GM19035 (cell line): ENCODE data around the gene KIAA0753.

Experiments
- ATAC-seq: cut with Tn5 transposase; IDR thresholded peaks from one replicate; pipeline ENCODE4 v1.9.1; 2021; ENCODE audit not compliant: unreplicated experiment

Gene KIAA0753

DNA sequence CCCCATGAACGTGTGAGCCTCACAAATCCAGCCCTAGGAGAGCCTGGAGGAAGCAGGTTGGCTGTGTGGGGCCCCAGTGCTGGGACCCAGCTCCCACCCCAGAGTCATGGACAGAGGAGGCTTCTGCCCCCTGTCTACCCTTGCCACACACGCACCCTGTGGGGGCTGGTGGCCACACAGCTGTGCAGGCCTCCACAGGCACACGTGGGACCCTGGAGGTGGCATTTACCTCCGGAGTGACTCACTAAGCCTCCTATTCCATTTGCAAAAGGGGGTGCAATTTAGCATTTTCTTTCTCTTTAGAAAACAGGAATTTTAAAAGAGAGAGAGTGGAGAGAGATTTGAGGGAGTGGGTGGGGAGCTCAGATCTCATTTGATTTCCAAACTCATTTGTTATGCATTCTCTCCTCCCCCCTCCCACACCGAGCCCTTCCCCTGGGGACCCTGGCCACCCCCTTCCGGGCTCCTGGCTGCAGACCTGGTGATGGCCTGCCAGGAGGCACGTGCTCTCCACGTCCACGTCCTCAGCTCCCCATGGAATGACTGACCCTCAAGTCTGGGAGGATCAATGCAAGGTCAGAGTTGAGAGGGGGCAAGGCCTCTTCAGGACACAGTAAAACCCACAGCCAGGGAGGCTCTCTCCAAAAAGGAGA lies 91.0 kb downstream of the KIAA0753 start:
- ATAC-seq, result no peak

DNA sequence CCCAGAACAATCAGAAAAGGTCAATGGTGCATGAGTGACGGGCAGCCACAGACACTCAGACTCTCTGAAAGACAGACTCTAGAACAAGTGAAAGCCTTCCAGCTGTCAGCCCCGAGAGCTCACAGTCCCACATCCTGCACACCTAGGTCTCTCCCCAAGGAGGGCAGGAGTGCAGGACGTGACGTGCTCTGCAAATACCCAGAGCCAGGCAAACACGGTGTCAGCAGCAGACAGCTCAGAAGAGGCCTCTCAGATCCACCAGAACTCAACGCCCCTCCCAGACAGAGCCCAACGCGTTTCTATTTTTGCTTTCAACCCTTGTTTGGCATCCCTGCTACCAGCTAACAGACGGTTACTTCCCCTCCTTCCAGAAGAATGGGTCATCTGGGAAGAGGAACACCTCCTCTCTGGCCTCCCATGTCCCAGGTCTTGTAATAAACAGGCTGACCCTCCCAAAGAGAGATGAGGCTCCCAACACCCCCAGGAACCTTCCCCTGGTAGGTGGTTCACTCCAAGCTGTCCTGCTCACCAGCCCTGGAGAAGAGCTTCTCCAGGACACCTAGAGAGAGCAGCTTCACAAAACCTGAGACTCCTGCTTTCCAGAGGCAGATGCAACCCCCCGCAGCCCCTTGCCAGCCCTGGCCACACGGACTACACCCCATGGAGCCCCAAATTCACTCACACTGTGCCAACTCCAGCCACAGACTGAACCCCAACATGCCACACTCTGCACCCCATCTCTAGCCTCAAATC lies 91.8 kb downstream of the KIAA0753 start:
- ATAC-seq, result no peak

DNA sequence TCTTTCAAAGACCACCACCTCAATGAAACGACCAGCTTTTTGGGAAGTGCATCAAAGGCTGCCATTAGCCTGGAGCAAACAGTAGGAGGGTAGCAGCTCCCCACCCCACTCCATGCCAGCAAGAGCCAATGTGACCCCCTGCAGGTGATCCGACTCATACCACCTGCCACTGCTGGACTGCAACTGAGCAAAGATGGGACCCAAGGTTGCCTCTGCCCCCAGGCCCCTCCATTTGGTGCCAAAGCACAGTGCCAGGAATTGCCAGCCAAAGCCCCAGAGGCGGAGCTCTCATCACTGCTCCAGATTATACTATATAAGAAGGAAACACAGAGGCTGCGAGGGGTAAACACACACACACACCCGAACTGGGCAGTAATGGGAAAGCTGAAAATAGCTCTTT lies 92.5 kb downstream of the KIAA0753 start:
- ATAC-seq, result no peak

DNA sequence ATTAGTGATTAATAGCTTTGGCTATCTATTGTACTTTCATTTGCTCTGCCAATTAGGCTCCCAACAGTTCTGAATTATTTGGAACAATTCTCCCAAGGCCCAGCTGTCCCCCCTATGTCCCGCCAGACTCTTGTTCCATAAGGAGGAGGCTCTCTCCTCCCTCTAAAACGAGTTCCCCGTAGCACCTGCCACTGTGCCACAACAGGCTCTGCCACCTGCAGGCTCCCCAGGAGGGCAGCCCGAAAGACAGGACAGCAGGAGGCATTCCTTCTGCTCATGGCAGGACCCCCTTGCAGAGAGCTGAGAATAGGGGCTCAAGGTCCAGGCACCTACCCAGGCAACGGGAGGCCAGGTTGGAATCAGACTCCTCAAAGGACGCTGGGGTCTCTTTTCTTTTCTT lies 93.2 kb downstream of the KIAA0753 start:
- ATAC-seq, result no peak

DNA sequence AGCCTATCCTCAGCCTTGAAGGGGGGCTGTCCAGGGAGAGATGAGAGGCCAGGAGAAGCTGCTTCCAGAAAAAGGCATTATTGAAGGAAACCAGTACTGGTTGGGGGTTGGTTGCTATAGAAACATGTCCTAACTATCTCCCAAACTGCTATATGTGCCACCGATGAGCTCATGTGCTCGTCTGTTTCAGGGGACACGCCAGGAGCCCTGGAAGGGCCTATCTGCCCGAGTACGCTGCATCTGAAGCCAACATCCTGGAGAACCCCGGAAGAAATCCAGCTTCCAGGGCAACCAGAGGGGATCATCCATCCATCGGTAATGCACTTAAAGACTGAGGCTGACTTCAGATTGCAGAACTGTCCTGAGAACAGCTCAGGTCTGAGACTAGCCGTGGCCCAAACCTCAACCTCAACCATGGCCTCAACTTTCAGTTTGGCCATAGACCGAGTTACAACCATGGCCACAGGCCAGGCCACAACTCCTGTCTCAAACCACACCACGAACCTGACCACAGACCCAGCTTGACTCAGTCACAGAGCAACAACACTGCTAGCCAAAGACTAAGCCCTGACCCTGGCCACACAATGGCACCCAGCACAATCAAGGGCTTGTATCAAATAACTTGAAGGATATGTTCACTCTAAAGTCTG lies 94.3 kb downstream of the KIAA0753 start:
- no peak for ATAC-seq

DNA sequence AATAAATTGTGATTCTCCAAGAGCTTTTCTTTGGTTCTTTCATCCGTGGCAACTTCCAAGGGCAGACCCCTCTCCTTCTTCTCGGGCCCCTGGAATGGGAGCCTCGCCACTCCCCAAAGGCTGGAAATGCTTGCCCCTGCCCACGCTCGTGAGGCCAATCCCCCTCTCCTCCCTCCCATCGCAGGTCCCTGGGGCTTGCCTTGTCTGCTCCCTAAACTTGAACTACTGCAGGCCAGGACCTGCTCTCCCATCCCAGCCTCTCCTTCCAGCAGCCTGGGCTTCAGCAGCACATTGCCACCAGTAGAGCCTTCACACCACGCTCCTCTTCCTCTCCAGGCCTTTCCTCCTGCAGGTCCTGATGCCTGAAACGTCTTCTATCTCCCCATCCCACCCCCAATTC lies 95.2 kb downstream of the KIAA0753 start:
- no peak for ATAC-seq

DNA sequence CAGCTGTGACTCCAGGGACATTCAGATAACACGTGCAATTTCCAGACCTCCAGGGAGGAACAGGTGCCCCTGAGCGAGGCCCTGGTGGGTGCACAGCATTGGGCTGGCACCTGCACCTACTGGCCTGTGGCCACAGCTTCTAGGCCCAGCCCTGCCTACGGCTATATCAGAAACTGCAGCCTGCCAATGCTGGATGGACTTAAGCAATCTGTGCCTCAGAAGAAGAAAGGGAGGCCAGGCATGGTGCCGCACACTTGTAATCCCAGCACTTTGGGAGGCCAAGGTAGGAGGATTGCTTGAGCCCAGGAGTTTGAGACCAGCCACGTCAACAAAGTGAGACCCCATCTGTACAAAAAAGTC lies 96.5 kb downstream of the KIAA0753 start:
- ATAC-seq, result no peak

DNA sequence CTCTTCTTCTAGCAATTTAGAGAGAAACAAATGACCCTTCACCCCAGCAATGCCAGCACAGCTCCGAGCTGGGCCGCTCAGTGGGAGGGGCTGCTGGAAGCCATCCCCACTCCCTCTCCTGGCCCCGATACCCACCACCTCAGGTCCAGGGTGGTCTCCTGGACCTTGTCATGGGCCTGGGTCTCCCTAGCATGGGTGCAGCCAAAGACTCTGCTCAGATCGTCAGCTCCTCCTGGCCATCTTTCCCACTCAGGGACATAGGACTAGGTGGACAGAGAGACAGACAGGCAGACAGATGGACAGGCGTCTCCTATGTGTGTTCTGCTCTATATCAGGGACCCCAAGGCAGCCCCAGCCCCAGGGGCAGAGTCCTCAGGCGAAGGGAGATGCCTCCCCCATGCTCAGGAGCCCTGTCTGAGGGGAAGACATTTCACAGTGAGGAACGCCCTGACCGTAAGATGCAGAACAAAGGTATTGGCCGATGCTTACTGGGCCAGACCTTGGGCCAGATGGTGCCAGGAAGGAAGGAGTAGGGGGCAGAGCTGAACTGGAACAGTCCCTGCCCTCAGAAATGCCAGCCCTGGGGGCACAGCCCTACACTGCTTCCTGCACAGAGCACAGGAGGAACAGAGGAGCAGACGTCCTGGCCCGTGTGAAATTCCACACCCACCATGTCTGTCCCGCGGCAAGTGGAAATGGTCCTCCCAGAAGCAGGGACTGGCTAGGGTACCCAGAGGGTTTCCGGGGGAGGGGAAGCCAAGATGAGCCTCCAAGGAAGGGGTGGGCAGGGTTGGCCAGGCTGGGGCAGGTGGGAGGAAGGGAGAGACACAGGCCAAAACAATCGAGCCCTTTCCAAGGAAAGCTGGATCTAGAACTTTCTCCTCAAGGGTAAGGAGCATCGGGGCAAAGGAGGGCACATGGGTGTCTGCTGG lies 97.2 kb downstream of the KIAA0753 start:
- ATAC-seq, result no peak

DNA sequence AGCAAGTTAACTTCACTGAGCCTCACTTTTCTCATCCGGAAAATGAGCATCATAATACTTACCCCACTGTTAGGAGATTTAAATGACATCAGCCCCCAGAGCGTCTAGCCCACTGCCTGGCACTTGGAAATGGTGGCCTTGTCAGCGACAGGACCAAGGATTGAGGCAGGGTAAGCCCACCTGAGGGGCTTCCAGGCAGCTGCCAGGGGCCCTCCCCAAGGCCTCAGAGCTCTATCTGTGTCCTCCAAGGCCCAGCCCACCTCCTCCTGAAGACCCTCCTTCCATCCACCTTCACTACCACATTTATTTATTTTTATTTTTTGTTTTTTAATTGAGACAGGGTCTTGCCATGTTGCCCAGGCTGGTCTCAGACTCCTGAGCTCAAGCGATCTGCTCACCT lies 97.9 kb downstream of the KIAA0753 start:
- ATAC-seq, result no peak

DNA sequence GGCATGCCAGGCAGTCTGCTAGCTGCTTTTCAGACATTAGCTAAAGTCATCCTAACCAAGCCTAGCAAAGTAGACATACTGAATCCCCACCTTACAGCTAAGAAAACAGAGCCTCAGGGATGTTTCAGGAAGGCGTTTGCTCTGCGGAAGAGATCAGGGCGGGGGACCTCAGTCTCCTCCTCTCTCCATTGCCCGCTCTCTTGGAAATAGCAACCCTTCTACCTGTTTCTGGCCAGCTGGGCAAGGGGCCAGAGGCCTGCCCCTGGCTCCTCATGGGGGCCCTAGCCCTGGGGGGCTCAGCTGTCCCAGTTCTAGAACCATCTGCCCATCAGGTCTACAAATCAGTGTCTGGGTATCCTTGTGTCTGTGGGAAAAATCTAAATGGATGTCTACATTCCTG lies 98.6 kb downstream of the KIAA0753 start:
- no peak for ATAC-seq

DNA sequence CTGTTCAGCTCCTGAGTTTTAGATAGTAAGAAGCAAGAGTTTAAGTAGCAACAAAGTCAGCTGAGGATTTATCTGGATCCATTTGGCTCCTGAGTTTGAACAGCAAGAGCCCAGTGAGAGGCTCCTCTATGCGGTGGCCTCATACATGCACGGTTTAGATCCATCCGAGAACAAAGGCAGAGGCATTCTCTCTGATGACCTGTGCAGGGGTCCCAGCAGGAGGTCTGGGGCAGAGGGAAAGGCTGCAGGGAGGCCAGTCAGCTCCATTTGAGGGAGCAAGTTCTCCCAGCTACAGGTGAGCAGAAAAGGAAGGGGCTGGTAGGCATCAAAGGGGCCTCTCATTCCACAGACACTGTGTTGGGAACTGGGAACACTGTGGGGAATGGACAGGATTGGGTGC lies 100.6 kb downstream of the KIAA0753 start:
- no peak for ATAC-seq

DNA sequence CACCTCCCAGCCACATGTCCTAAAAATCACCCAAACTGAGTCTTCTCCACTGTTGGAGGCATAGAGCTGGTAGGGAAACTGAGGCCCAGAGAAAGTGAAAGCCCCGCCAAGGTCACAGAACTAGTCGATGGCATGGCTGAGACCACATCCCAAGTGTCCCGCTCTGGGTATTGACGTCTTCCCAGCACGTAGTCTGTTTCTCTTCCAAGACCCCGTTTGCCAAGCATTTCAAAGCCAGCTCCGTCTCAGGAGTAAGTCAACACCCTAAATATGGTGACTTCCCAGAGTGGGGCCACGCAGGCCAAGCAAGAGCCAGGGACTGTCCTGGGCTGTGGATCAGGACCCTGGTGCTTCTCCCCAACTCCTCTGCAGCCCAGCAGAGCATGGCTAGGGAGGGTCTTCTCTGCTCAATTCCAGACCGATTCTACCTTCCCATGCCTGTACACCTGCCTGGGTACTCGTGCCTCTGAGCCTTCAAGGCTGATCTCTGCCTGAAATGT lies 103.9 kb downstream of the KIAA0753 start:
- ATAC-seq, result no peak

DNA sequence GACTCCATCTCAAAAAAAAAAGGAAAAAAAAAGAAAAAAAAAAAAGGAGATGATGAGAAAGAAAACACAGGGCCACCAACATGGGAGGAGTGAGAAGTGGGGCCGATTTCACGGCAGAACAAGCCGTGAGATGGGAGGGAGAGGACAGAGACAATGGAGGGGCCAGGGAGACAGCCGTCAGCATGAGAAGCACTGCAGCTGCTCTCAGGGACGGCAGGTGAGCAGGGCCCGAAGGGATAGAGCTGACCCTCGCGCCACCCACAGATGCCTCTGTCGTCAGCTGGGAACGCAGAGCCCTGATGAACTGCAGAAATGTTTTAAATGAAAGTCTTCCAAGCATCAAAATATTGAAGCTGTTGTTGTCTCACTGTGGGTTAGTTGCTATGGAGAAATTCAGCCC lies 104.5 kb downstream of the KIAA0753 start:
- ATAC-seq, result no peak

DNA sequence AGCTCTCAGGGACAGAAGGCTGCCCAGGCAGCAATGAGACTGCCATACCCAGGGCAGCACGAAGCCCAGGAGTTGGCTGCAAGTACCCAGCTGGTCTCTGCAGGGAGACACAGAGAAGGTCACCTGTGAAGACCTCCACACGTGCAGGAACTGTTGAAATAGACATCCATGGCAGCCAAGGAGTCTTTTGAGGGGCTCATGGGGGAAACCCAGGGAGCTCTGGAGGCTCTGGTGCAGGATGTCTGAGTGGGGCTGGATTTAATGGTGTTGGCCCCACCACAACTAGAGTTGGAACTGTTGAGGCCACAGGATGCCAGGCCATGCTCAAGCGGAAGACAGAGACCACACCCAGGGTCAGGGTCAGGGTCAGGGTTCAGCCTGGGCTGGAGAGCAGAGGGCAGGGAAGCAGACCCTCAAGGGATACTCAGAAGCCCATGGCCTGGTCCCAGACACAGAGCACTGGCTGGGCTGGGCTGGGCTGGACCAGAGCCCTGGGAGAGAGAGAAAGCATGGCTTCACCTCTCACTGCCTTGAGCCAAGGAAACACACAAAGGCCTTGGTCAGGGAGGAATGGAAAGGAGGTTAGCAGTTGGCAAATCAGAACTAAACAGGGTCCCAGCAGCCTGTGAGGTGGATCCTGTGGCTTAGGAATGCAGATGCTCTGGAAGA lies 105.5 kb downstream of the KIAA0753 start:
- ATAC-seq, result no peak

DNA sequence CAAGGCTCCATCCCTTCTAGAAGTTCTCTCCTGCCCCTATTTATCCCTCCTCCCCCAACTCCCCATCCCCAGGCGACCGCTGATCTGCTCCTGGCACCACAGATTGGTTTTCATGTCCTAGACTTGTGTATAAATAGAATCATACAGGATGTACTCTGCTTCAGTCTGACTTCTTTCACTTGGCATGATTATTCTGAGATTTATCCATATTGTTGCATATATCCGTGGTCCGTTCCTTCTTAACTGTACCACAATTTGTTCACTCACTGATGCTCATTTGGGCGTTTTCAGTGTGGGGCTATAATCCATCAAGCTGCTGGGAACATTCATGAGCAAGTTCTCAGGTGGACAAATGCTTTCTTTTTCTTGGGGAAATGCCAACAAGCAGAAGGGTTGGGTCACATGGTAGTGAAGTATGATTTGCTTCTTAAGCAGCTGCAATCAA lies 108.0 kb downstream of the KIAA0753 start:
- ATAC-seq, result no peak

DNA sequence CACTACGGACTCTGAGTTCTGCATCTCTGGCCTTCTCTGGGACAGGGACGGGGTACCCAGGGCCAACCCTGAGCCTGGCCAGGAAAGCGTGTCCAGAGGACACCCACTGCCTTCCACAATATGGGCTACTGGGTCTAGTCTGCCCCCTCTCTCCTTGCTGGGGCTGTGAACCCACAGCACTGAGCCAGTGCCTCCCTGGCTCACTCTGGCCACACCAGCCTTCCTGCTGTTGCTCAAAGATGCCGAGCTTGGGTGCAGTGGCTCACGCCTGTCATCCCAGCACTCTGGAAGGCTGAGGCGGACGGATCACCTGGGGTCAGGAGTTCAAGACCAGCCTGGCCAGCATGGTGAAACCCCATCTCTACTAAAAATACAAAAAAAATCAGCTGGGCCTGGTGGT lies 108.9 kb downstream of the KIAA0753 start:
- ATAC-seq, result no peak

DNA sequence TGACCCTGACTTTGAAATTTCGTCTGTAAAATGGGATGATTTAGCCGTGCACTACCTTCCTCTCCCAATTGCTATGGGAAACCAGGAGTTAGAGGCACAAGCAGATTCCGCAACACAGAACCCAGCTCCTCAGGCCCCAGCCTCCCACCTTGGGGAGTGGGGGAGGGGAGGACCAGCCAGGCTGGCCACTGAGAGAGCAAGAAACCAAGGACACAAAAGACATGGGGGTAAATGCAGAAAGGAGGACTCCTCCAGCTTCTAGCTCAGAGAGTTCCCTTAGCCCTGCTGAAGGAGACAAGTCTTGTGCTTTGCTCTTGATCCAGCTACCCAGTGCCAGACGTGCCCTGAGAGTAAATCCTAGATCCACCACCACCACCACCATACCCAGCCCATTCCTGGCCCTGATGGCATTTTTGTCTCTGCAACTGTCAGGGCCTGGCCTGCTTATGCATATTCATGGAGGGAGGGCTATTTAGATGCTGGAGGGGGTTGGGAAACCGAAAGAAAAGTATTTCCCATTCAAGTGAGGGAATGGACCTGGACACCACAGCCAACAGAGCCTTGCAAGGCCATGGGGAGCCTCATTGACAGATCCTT lies 110.1 kb downstream of the KIAA0753 start:
- ATAC-seq, result no peak

DNA sequence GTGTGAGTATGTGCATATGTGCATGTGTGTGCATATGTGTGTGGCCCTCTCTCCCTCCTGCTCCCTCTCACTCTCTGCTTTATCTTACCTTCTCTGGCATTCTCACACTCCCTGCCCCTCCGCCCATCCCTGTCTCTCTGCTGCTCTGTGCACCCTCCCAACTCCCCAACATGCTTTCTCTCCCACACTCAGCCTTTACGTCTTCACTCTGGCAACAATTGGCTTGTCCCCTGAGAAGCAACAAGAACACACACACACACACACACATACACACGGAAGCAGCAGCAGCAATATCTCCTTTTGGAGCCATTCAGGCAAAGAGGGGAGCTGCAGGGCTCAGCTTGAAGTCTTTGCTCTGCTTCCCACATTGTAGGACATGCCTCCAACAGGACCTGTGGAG lies 112.0 kb downstream of the KIAA0753 start:
- ATAC-seq, result no peak
